ENCODE results near the gene IL17RC.

IL17RC gene

DNA sequence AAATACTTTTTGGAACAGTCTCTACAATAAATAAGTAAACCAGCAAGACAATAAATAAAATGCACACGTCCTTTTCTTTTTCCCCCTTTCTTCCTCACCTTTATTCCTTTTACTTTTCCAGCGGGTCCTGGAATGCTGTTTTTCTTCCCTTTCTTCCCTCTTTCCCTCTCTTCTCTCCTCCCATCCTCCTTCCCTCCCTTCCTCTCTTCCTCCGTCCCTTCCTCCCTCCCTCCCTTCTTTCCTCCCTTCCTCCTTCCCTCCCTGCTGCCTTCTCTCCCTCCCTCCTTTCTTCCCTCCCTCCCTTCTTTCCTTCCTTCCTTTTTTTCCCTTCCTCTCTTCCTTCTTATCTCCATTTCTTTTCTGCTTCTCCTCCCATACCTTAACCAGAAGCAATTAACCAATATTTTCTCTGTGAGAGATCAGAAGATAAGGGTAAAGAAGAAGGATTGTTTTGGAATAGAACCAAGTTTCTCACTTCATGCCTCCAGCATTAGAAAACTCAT, 17.6 kb upstream of the IL17RC start:
- TF ChIP-seq, protein P1, sequence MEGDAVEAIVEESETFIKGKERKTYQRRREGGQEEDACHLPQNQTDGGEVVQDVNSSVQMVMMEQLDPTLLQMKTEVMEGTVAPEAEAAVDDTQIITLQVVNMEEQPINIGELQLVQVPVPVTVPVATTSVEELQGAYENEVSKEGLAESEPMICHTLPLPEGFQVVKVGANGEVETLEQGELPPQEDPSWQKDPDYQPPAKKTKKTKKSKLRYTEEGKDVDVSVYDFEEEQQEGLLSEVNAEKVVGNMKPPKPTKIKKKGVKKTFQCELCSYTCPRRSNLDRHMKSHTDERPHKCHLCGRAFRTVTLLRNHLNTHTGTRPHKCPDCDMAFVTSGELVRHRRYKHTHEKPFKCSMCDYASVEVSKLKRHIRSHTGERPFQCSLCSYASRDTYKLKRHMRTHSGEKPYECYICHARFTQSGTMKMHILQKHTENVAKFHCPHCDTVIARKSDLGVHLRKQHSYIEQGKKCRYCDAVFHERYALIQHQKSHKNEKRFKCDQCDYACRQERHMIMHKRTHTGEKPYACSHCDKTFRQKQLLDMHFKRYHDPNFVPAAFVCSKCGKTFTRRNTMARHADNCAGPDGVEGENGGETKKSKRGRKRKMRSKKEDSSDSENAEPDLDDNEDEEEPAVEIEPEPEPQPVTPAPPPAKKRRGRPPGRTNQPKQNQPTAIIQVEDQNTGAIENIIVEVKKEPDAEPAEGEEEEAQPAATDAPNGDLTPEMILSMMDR (IDR thresholded peaks at IDR 0.05), result no peak

GRCh38 chr3:9901967-9902366, 14.9 kb upstream of the IL17RC start:
- TF ChIP-seq, protein P1 (IDR thresholded peaks at IDR 0.05), result no peak

GRCh38 chr3:9902372-9903237, 14.3 kb upstream of the IL17RC start, which contains the start of gene IL17RE:
IL17RE (plus strand) TSS chr3:9902848; CDS start chr3:9902933, 85 bp downstream.
- TF ChIP-seq, protein P1 (IDR thresholded peaks at IDR 0.05), result no peak

DNA sequence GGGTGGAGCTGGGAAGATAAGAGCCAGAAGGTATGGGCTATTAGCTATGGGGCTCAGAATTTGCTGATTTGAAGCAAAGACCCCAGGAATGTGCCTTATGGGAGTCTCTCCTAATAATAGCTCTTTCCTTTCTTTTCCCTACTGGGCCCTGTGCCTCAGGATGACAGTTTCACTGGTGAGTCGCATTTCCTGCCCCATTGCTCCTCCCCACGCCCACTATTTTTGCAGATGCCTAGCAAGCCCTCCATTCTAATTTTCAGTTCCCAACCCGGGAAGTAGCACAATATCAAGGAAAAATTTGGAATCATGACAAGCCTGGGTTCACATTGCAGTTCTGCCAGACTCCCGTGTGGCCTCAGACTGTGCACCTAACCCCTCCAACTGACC, 13.7 kb upstream of the IL17RC start:
- TF ChIP-seq, protein P1 (IDR thresholded peaks at IDR 0.05), result no peak

GRCh38 chr3:9903904-9904303, 13.0 kb upstream of the IL17RC start:
- TF ChIP-seq, protein P1 (IDR thresholded peaks at IDR 0.05), result no peak

GRCh38 chr3:9906480-9906879, 10.4 kb upstream of the IL17RC start:
- TF ChIP-seq, protein P1 (IDR thresholded peaks at IDR 0.05), result no peak

DNA sequence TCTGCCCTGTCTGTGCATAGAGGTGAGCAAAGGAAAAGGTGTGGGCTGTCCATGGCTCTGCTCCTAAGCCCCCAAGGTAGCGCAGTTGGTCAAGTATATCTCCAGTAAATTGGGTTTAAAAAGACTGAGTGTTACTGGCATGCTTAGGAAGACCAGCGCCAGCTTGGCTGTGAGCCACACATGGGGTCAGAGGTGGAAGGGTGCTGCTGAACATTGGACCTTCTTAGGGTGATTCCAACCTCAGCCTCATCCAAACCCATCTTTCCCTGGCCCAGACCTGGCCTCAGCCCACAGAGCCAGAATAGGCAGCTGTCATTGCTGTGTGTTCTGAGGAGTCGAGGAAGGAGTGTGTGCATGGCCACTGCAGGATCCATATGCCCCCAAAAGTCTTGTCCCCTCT, 8.6 kb upstream of the IL17RC start:
- TF ChIP-seq, protein P1 (IDR thresholded peaks at IDR 0.05), result no peak
